ENCODE measurements around the gene AFF1. TPM values are rescaled to one million over a fixed set of nuclear protein-coding genes. Genes with fewer than 3 reads are reported as not detected.

Gene AFF1
- total RNA-seq, 1 experiment from 2014 or later = 52.8 TPM

DNA sequence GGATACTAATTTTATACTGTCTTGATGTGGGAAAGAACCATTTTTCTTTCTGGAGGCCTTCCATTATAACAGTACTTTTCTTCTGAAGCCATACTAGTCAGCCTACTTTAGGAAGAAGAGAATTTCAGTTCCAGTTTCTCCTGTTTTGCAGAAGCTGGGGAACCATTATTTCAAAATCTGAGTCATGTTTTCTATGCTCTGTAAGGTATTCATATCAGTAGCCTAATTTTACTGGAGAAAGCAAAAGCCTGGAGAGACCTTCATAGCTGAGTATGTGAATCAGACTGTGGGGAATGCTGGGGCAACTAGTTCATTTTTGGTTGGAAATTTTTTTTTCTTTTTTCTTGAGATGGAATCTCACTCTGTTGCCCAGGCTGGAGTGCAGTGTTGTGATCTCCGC lies 22.4 kb downstream of the AFF1 start:
- H4K20me1 ChIP-seq (ENCODE audit: insufficient read depth) = no peaks in the 10 kb centered on the region
- TF ChIP-seq, protein P1, sequence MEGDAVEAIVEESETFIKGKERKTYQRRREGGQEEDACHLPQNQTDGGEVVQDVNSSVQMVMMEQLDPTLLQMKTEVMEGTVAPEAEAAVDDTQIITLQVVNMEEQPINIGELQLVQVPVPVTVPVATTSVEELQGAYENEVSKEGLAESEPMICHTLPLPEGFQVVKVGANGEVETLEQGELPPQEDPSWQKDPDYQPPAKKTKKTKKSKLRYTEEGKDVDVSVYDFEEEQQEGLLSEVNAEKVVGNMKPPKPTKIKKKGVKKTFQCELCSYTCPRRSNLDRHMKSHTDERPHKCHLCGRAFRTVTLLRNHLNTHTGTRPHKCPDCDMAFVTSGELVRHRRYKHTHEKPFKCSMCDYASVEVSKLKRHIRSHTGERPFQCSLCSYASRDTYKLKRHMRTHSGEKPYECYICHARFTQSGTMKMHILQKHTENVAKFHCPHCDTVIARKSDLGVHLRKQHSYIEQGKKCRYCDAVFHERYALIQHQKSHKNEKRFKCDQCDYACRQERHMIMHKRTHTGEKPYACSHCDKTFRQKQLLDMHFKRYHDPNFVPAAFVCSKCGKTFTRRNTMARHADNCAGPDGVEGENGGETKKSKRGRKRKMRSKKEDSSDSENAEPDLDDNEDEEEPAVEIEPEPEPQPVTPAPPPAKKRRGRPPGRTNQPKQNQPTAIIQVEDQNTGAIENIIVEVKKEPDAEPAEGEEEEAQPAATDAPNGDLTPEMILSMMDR (conservative IDR thresholded peaks at IDR 0.05) = no peak
- no peak for TF ChIP-seq EZH2 (IDR thresholded peaks at IDR 0.05; ENCODE audit: low read depth)
- DNase-seq = peak; percentile 20 to 83
- peak overlapping the region; percentile 59 for H3K4me2 ChIP-seq
- intact Hi-C loops (cut with micrococcal nuclease; ENCODE audit: unreplicated experiment) = loop anchor here (2.0 kb wide), 1 partner anchor 20 kb away; no protein-coding TSS in a partner anchor
- H3K27ac ChIP-seq = peak overlapping the region; percentile 47
- H3K4me1 ChIP-seq (replicated peaks; ENCODE audit: insufficient read depth) = peaks cover 33% of the 10 kb centered on the region
- H3F3A ChIP-seq (ENCODE audit: insufficient read depth, low read depth) = peaks cover 21% of the 10 kb centered on the region
- no peaks in the 10 kb centered on the region for H3K9me2 ChIP-seq (ENCODE audit: insufficient read depth)
- H3K9me3 ChIP-seq (ENCODE audit: insufficient read depth, low read depth) = no peaks in the 10 kb centered on the region
- no peaks in the 10 kb centered on the region for H3K27me3 ChIP-seq (ENCODE audit: insufficient read depth, low read depth)
- BruUV-seq (replicated peaks) = no TSS peak
- H3K4me3 ChIP-seq = no peak overlapping the region
- ChIA-PET POLR2A (ENCODE audit: unreplicated experiment) (interaction anchor here (0.5 kb wide), 1 partner anchor 363 kb away, joined by 4 read pairs; the partner anchor contains the start of gene PTPN13), CTCF (interaction anchor here (0.9 kb wide), 1 partner anchor 34 kb away, joined by 3 read pairs; no protein-coding TSS in a partner anchor)
- H3K79me2 ChIP-seq (ENCODE audit: low read depth) = peaks cover 6% of the 10 kb centered on the region; the same call in 1 of the 2 replicates
- H3K36me3 ChIP-seq (ENCODE audit: low read depth) = no peaks in the 10 kb centered on the region; the same call in 1 of the 2 replicates
- H2AFZ ChIP-seq = no peak overlapping the region

DNA sequence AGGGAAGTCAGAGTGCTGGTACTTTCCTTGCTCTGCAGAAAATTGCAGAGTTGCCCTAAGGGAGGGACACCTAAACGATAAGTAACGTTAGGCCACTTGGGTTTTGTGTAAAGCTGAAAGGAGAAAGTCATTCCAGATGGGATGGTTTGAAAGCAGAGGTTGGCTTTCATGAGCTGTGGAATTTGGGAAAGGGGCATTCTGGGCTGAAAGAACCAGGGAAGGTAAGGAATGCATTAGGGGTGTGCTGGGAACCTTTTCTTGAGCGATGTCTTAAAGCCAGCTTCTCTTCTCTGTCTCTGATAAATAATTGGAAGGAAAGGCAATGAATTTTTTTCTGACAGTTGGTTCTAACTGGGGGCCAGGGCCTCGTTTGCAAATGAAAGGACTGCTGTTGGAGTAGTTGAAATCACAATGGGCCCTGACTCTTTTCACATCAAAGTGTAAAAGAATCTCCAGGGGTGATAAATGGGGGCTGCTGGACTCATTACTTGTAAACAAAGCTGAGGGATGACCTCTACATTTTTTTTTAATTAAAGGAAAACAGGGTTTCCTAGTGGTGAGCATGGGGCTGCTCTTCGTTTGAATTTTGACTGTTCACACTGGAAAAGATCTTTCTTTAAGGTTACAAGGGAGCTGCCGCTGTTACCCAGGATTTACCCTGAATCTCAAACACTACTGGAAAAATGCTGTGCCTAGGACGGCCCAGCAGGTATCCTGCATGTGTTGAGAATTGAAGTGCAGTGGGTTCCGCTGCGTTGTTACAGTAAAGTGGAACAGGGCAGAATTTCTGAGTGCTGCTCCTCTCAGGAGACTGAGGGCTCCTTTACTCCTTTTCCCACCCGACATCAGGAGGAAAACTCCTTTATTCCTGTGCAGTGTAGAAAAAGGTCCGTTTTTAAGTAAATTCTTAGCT lies 25.0 kb downstream of the AFF1 start:
- Histone ChIP-seq H3K9me3 (ENCODE audit: insufficient read depth, low read depth) (no peaks in the 10 kb centered on the region), H3K36me3 (ENCODE audit: low read depth) (no peaks in the 10 kb centered on the region; the same call in 1 of the 2 replicates), H4K20me1 (ENCODE audit: insufficient read depth) (no peaks in the 10 kb centered on the region), H3K27me3 (ENCODE audit: insufficient read depth, low read depth) (no peaks in the 10 kb centered on the region), H3K4me1 (replicated peaks; ENCODE audit: insufficient read depth) (peaks cover 33% of the 10 kb centered on the region), H3K4me3 (no peak overlapping the region), H2AFZ (no peak overlapping the region), H3K27ac (no peak overlapping the region), H3K4me2 (no peak overlapping the region), H3K9me2 (ENCODE audit: insufficient read depth) (no peaks in the 10 kb centered on the region), H3F3A (ENCODE audit: insufficient read depth, low read depth) (peaks cover 21% of the 10 kb centered on the region), H3K79me2 (ENCODE audit: low read depth) (peaks cover 6% of the 10 kb centered on the region; the same call in 1 of the 2 replicates)
- POLR2A ChIA-PET (ENCODE audit: unreplicated experiment) = no interaction called here
- TF ChIP-seq EZH2 (IDR thresholded peaks at IDR 0.05; ENCODE audit: low read depth) = no peak
- TF ChIP-seq, protein P1 (conservative IDR thresholded peaks at IDR 0.05) = no peak
- no TSS peak for BruUV-seq (replicated peaks)
- DNase-seq = no peak
- intact Hi-C loops (cut with micrococcal nuclease; ENCODE audit: unreplicated experiment) = no loop called here
- CTCF ChIA-PET = no interaction called here

GRCh38 chr4:86960557-86960961 lies 25.7 kb downstream of the AFF1 start:
- Histone ChIP-seq H3F3A (ENCODE audit: insufficient read depth, low read depth) (peaks cover 21% of the 10 kb centered on the region), H3K9me3 (ENCODE audit: insufficient read depth, low read depth) (no peaks in the 10 kb centered on the region), H3K36me3 (ENCODE audit: low read depth) (no peaks in the 10 kb centered on the region; the same call in 1 of the 2 replicates), H3K4me1 (replicated peaks; ENCODE audit: insufficient read depth) (peaks cover 27% of the 10 kb centered on the region), H3K79me2 (ENCODE audit: low read depth) (peaks cover 3% of the 10 kb centered on the region; the same call in 1 of the 2 replicates), H3K27me3 (ENCODE audit: insufficient read depth, low read depth) (no peaks in the 10 kb centered on the region), H3K9me2 (ENCODE audit: insufficient read depth) (no peaks in the 10 kb centered on the region), H4K20me1 (ENCODE audit: insufficient read depth) (no peaks in the 10 kb centered on the region), H3K27ac (peak overlapping the region; percentile 14; the same call in 1 of the 2 replicates), H2AFZ (no peak overlapping the region), H3K4me2 (no peak overlapping the region), H3K4me3 (no peak overlapping the region)
- intact Hi-C loops (cut with micrococcal nuclease; ENCODE audit: unreplicated experiment) = no loop called here
- POLR2A ChIA-PET (ENCODE audit: unreplicated experiment) = no interaction called here
- DNase-seq = no peak
- no TSS peak for BruUV-seq (replicated peaks)
- TF ChIP-seq, protein P1 (conservative IDR thresholded peaks at IDR 0.05) = no peak
- CTCF ChIA-PET = no interaction called here
